NT2/D1 (cell line): ENCODE measurements around the gene PDE5A.

Source experiments
- DNase-seq: peaks from one replicate; pipeline ENCODE4 v3.0.0-alpha.2; 2011; ENCODE audit warnings: low read depth, low spot score
- H3K27me3 ChIP-seq: 2 replicates; pipeline ENCODE4 v1.6.0; 2011; ENCODE audit warnings: mild to moderate bottlenecking; ENCODE audit not compliant: insufficient read length, insufficient read depth
- H3K36me3 ChIP-seq: 2 replicates; pipeline ENCODE4 v1.6.1; 2011; ENCODE audit warnings: mild to moderate bottlenecking, low read length, mixed read lengths; ENCODE audit not compliant: insufficient read depth, insufficient read length
- H3K4me1 ChIP-seq: 2 replicates; pipeline ENCODE4 v1.5.1; 2011; ENCODE audit not compliant: insufficient read depth, insufficient read length
- H3K4me3 ChIP-seq: 2 replicates; pipeline ENCODE4 v1.5.1; 2011; ENCODE audit warnings: low read depth; ENCODE audit not compliant: insufficient read length
- H3K9ac ChIP-seq: 2 replicates; pipeline ENCODE4 v1.6.0; 2011; ENCODE audit warnings: low read depth; ENCODE audit not compliant: insufficient read length
- H3K9me3 ChIP-seq: 2 replicates; pipeline ENCODE4 v1.5.1; 2011; ENCODE audit warnings: mild to moderate bottlenecking, low read length; ENCODE audit not compliant: insufficient read depth
- SUZ12 ChIP-seq: IDR thresholded peaks from 2 replicates; pipeline ENCODE4 v1.6.1; 2011; ENCODE audit not compliant: insufficient read length, insufficient read depth; ENCODE audit errors: extremely low read depth
- YY1 ChIP-seq: IDR thresholded peaks from 2 replicates; pipeline ENCODE4 v1.6.1; 2011; ENCODE audit not compliant: insufficient read length, insufficient read depth
- ZNF274 ChIP-seq: IDR thresholded peaks from 2 replicates; pipeline ENCODE4 v1.6.1; 2011; ENCODE audit warnings: mild to moderate bottlenecking, low read depth, low read length

PDE5A gene

DNA sequence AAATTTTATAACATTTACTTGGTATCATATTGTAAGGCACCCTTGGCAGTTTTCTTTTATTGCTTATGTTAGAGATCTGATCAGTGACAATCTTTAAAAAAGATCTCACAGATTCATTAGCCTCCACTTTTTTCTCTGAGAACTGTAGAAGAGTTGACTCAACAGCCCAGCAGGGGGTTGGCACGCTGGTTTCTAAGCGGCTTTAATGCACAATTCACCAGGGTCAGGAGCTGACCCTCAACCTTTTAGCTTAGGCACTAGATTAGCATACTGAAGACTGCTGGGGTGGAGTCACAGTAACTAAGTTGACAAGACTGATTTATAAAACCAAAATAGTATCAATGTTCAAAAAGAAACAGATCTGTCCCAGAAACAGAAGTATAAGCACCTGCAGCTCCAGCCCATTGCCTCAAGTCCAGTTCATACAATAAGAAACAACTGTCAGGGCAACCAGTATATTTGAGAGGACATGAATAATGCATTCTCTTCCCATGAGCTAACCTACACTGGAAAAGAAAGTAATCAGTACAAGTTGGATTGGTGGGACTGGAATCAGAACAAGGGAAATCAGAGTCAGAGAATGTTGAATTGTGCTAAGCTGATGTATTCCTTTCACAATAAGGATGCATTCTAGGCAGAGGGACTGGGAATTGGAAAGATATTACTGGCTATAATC is 77.6 kb downstream of the PDE5A start:
- H3K27me3 ChIP-seq: no peaks in the 10 kb centered on the region
- peak; percentile 16 for DNase-seq
- no peaks in the 10 kb centered on the region for H3K36me3 ChIP-seq
- TF ChIP-seq SUZ12 (no peak), YY1 (no peak), ZNF274 (no peak)
- no peak overlapping the region for H3K9ac ChIP-seq
- no peaks in the 10 kb centered on the region for H3K9me3 ChIP-seq
- no peaks in the 10 kb centered on the region for H3K4me1 ChIP-seq
- no peak overlapping the region for H3K4me3 ChIP-seq

DNA sequence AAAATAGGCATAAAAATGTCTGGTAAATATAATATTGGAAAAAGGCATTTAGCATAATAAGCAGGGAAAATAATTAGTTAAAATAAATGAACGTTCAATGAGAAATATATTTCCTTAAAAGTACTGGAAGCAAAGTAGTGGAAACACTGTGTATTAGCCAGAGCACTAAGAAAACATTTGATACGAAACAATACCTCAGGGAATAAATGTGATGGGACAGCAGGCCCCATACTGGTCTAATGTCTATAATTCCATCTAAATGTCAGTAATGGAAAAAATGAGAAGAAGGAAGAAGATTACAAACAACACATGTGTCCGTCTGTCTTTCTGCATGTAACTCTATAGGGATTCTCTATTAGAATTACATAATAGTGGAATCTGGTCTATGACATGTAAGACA is 79.0 kb downstream of the PDE5A start:
- H3K9me3 ChIP-seq: no peaks in the 10 kb centered on the region
- H3K9ac ChIP-seq: no peak overlapping the region
- no peaks in the 10 kb centered on the region for H3K27me3 ChIP-seq
- no peaks in the 10 kb centered on the region for H3K36me3 ChIP-seq
- H3K4me3 ChIP-seq: no peak overlapping the region
- no peak for DNase-seq
- TF ChIP-seq SUZ12: no peak
- TF ChIP-seq YY1: no peak
- TF ChIP-seq ZNF274: no peak
- H3K4me1 ChIP-seq: no peaks in the 10 kb centered on the region

DNA sequence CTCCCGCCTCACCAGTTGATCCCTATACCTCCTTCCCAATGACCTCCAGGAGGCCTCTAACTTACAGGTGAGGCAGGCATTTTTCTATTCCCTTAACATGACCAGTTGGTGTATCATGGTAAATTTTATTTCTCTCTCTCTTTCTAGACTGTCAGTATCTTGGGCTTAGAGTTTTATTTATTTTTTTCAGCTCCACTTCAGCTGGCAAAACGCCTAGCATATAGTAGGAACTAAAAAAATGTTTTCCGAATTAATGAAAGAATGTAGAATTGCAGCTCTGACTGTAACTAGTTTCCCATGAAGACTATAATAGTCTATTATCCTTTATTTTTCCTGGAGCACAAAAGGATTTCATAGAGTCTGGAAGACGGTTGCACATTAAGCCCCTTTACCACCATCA is 84.8 kb downstream of the PDE5A start:
- no peaks in the 10 kb centered on the region for H3K9me3 ChIP-seq
- no peak overlapping the region for H3K4me3 ChIP-seq
- H3K9ac ChIP-seq: no peak overlapping the region
- H3K27me3 ChIP-seq: no peaks in the 10 kb centered on the region
- no peaks in the 10 kb centered on the region for H3K4me1 ChIP-seq
- H3K36me3 ChIP-seq: peaks cover 2% of the 10 kb centered on the region
- DNase-seq: no peak
- TF ChIP-seq YY1 (no peak), ZNF274 (no peak), SUZ12 (no peak)

DNA sequence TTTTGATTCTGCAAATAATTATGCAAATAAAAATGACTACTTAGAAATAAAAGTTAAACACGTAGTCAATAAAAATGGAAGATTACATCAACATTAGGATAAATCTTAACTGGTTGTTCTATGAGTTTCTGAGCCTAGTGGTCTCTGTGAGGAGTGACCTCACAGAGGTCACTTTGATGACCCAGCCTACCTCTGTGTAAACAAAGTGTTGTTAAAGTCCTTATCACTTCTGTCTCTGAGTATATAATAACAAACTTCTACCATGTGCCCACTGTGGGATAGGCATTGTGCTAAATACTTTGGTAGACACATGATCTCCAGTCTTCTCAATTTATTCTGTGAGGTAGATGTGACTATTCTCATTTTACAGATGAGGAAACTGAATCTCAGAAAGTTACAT is 85.4 kb downstream of the PDE5A start:
- Histone ChIP-seq H3K9ac (no peak overlapping the region), H3K9me3 (no peaks in the 10 kb centered on the region), H3K27me3 (no peaks in the 10 kb centered on the region), H3K4me1 (no peaks in the 10 kb centered on the region), H3K4me3 (no peak overlapping the region), H3K36me3 (peaks cover 2% of the 10 kb centered on the region)
- TF ChIP-seq ZNF274: no peak
- TF ChIP-seq YY1: no peak
- no peak for TF ChIP-seq SUZ12
- DNase-seq: no peak

DNA sequence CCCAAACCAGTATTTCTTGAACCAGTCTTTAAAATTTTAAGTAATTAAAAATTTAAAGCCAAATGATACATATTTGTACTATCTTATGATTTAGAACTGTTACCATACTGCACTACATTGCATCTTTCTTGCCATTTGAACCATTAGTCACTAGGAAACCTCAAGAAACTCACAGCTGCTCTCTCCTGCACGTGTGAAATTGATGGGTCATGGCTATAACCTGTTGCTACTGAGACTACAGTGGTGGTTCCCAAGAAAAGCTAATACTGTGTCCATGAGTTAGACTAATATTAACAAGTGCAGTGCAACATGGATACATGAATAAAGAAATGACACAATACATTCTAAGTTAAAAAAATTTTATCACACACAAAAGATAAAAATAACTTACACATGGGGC is 88.4 kb downstream of the PDE5A start:
- TF ChIP-seq YY1 (no peak), ZNF274 (no peak), SUZ12 (no peak)
- DNase-seq: no peak
- Histone ChIP-seq H3K9ac (no peak overlapping the region), H3K4me1 (no peaks in the 10 kb centered on the region), H3K27me3 (no peaks in the 10 kb centered on the region), H3K36me3 (peaks cover 2% of the 10 kb centered on the region), H3K4me3 (no peak overlapping the region), H3K9me3 (peaks cover under 1% of the 10 kb centered on the region)

DNA sequence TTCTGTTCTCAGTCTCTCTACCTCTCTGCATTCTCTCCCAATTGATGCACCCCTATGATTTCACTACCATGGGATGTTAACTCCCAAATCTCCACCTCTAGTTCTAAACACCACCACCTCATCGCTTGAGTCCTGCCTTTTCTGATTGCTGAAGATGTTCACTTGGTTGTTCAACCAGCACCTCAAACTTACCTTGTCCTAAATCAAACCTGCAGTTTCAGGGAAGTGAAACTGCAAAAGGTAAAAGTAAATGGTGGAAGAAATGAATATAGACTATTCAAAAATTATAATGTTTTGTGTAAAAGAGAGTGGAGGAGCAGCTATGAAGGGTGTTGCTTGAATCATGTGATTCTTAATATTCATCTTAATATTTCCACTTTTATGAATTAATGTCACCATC is 91.0 kb downstream of the PDE5A start:
- no peak for TF ChIP-seq YY1
- TF ChIP-seq ZNF274: no peak
- TF ChIP-seq SUZ12: no peak
- H3K9me3 ChIP-seq: peaks cover 14% of the 10 kb centered on the region
- H3K4me3 ChIP-seq: no peak overlapping the region
- no peak overlapping the region for H3K9ac ChIP-seq
- peaks cover 2% of the 10 kb centered on the region for H3K36me3 ChIP-seq
- no peak for DNase-seq
- H3K27me3 ChIP-seq: no peaks in the 10 kb centered on the region
- H3K4me1 ChIP-seq: no peaks in the 10 kb centered on the region

DNA sequence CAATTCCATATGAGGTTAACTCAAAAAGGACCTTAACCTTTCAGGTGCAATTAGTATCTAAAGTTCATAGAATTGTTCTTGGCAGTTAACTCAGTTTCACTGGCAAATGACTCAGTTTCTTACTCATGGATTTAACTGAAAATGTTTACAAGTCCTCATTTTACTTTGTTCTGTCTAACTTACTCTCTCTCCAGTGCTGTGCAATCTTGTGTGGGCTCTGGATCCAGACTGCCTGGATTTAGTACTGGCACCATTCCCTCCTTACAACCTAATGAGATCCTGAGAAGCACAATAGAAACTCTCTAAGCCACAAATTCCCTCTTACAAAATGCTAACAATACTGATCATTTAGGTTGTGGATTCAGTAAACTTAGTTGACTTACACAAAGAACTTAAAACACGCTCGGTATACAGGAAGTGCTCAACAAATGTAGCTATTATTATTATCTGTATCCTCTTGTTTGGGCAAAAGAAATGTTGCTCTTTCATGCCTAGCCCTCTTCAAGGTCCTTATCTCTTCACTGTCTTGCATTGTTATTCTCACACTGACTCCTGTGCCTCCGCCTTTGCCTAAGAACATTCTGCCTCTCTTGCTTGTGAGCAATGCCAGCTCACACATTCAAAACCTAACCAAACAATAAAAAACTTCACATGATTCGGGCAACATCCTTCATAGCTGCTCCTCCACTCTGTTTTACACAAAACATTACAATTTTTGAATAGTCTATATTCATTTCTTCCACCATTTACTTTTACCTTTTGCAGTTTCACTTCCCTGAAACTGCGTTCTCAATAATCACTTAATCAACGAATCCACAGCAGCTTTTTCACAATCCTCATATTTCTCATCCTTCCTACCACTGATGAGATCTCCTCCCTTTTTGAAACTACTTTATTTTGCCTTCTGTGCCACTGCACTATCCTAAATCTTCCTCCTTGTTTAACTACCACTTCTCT is 91.8 kb downstream of the PDE5A start:
- no peak for TF ChIP-seq ZNF274
- TF ChIP-seq YY1: no peak
- no peak for TF ChIP-seq SUZ12
- DNase-seq: no peak
- peaks cover 2% of the 10 kb centered on the region for H3K36me3 ChIP-seq

More for the DNA sequence above, 91.8 kb downstream of the PDE5A start:
- H3K9me3 ChIP-seq: peaks cover 14% of the 10 kb centered on the region
- no peaks in the 10 kb centered on the region for H3K27me3 ChIP-seq
- no peak overlapping the region for H3K4me3 ChIP-seq
- H3K4me1 ChIP-seq: no peaks in the 10 kb centered on the region
- H3K9ac ChIP-seq: no peak overlapping the region
